Measurements from ENCODE around the gene BNIPL.

GRCh38 chr1:151006327-151007052 is 29.9 kb upstream of the BNIPL start, which contains the start of gene MINDY1:
- TF ChIP-seq CTCF (IDR thresholded peaks at IDR 0.05; ENCODE audit: low read length), result peak; percentile 70
- no peak for TF ChIP-seq EZH2phosphoT487 (IDR thresholded peaks at IDR 0.05; ENCODE audit: low read length)
